Neuronal stem cell (in vitro differentiated cells): Measurements from ENCODE around the gene SLIT3.
A peak's percentile ranks its signal among the peaks of the same experiment; 100 is the strongest.

Source experiments
- DNase-seq: peaks from one replicate; pipeline ENCODE4 v3.0.0-alpha.2; 2013; ENCODE audit warnings: low spot score
- H2AFZ ChIP-seq: one replicate; pipeline ENCODE4 v1.6.1; 2013; ENCODE audit warnings: mild to moderate bottlenecking, low read length, inconsistent platforms
- H2AK5ac ChIP-seq: 2 replicates; pipeline ENCODE4 v1.6.1; 2013; ENCODE audit warnings: low read depth, mild to moderate bottlenecking, inconsistent platforms, low read length, moderate library complexity, mixed read lengths
- H2BK120ac ChIP-seq: 2 replicates; pipeline ENCODE4 v1.6.1; 2013; ENCODE audit warnings: low read depth, mild to moderate bottlenecking, inconsistent platforms, low read length, moderate library complexity, mixed read lengths
- H2BK12ac ChIP-seq: one replicate; pipeline ENCODE4 v1.6.1; 2013; ENCODE audit warnings: low read length, inconsistent platforms
- H2BK15ac ChIP-seq: 2 replicates; pipeline ENCODE4 v1.6.1; 2013; ENCODE audit warnings: mild to moderate bottlenecking, low read length, inconsistent platforms, mixed read lengths
- H2BK5ac ChIP-seq: one replicate; pipeline ENCODE4 v1.6.1; 2013; ENCODE audit warnings: inconsistent platforms, mild to moderate bottlenecking, low read length, moderate library complexity
- H3K14ac ChIP-seq: one replicate; pipeline ENCODE4 v1.6.1; 2013; ENCODE audit warnings: low read length, inconsistent platforms
- H3K18ac ChIP-seq: 2 replicates; pipeline ENCODE4 v1.6.1; 2013; ENCODE audit warnings: low read length, inconsistent platforms
- H3K23ac ChIP-seq: 2 replicates; pipeline ENCODE4 v1.6.1; 2013; ENCODE audit warnings: low read depth, mild to moderate bottlenecking, mixed read lengths, low read length, inconsistent platforms; ENCODE audit not compliant: poor library complexity
- H3K27ac ChIP-seq: replicated peaks from 3 replicates; pipeline ENCODE4 v1.5.1; 2013; ENCODE audit warnings: low read length, inconsistent platforms
- H3K27me3 ChIP-seq, 3 experiments: 2 replicates each; pipeline ENCODE4 v1.6.1; 2013; ENCODE audit warnings: low read length in 3 of 3, mild to moderate bottlenecking in 2 of 3, inconsistent platforms in 1 of 3, low read depth in 1 of 3, mixed read lengths in 1 of 3, moderate library complexity in 1 of 3; ENCODE audit not compliant: control insufficient read depth in 3 of 3, insufficient read depth in 3 of 3
- H3K36me3 ChIP-seq, 2 donors: replicated peaks in 1 of 2; 2 replicates each; pipeline ENCODE4 v1.6.1; 2013; ENCODE audit warnings: low read length in 2 of 2; ENCODE audit not compliant: control insufficient read depth in 2 of 2, insufficient read depth in 2 of 2
- H3K4ac ChIP-seq: 2 replicates; pipeline ENCODE4 v1.6.1; 2013; ENCODE audit warnings: inconsistent platforms, mild to moderate bottlenecking, low read length, moderate library complexity
- H3K4me1 ChIP-seq, 2 donors: 1 replicate in 1 of 2; 2 replicates in 1 of 2; pipeline ENCODE4 v1.6.1; 2013; ENCODE audit warnings: low read length in 2 of 2, low read depth in 1 of 2; ENCODE audit not compliant: control insufficient read depth in 2 of 2, insufficient read depth in 1 of 2
- H3K4me2 ChIP-seq: one replicate; pipeline ENCODE4 v1.6.1; 2013; ENCODE audit warnings: mild to moderate bottlenecking, low read length, inconsistent platforms; ENCODE audit not compliant: insufficient read depth, poor library complexity, severe bottlenecking
- H3K4me3 ChIP-seq, 2 donors: 2 replicates each; pipeline ENCODE4 v1.5.1; 2013; ENCODE audit warnings: low read length in 2 of 2, mild to moderate bottlenecking in 2 of 2, inconsistent platforms in 1 of 2, moderate library complexity in 1 of 2
- H3K79me1 ChIP-seq: one replicate; pipeline ENCODE4 v1.6.1; 2013; ENCODE audit warnings: low read depth, mild to moderate bottlenecking, inconsistent platforms, low read length, moderate library complexity
- H3K9ac ChIP-seq: one replicate; pipeline ENCODE4 v1.6.1; 2013; ENCODE audit warnings: mild to moderate bottlenecking, low read depth, low read length, inconsistent platforms; ENCODE audit not compliant: poor library complexity
- H3K9me3 ChIP-seq, 2 donors: replicated peaks in 1 of 2; 2 replicates each; pipeline versions ENCODE3 to v1.6.1; 2013; ENCODE audit warnings: low read length in 2 of 2, mild to moderate bottlenecking in 2 of 2, inconsistent platforms in 1 of 2, low read depth in 1 of 2, mixed read lengths in 1 of 2, moderate library complexity in 1 of 2; ENCODE audit not compliant: control insufficient read depth in 2 of 2, insufficient read depth in 1 of 2
- H4K8ac ChIP-seq: one replicate; pipeline ENCODE4 v1.6.1; 2013; ENCODE audit warnings: low read depth, mild to moderate bottlenecking, inconsistent platforms, low read length, moderate library complexity
- H4K91ac ChIP-seq: one replicate; pipeline ENCODE4 v1.6.1; 2013; ENCODE audit warnings: low read length, low read depth, mild to moderate bottlenecking, inconsistent platforms; ENCODE audit not compliant: poor library complexity
- WGBS, 2 donors: extraction: QIAGEN DNeasy Blood & Tissue Kit; methylation state at CpG; one replicate each; pipeline ENCODE4 v1.1.7; 2013; ENCODE audit warnings: missing lambda C conversion rate in 2 of 2, mixed read lengths in 1 of 2; ENCODE audit not compliant: insufficient read length in 2 of 2, insufficient replicate concordance in 1 of 2; ENCODE audit errors: extremely low coverage in 2 of 2; 5-methylcytosine and 5-hydroxymethylcytosine counted together

The SLIT3 gene

DNA sequence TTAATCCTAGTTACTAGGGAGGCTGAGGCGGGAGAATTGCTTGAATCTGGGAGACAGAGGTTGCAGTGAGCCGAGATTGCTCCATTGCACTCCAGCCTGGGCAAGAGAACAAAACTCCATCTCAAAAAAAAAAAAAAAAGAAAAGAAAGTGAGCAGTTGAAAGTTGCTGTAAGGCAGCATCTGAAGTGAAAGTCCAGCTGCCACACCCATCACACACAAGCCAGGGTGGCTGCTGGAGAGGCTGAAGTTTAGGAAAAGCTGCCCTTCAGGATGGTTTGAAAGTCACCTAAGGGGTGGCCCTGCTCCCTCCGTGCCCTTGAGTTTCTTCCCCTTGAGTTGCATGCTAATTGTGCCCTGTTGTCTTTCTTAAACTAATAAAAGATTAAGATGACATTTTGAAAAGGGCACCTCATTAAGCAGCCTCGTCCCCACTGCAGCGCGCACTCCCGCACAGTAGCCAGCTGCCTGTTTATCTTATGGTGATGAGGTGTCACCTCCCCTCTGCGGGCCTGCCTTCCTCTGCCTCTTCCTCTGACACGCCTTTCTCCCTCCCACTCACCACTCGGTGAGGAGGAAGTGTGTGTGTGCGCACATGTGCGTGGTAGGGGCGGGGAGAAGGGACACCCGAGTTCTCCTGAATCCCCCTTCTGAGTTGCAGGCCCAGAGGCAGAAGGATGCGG is 617.6 kb downstream of the SLIT3 start:
- Histone ChIP-seq H3K9me3 (no peaks in the 10 kb centered on the region), H3K79me1 (no peaks in the 10 kb centered on the region), H4K91ac (no peak overlapping the region), H3K4me1 (no peaks in the 10 kb centered on the region), H3K23ac (peak overlapping the region; percentile 37), H2AFZ (no peak overlapping the region), H2BK12ac (no peak overlapping the region), H3K9ac (peak overlapping the region; percentile 54), H3K4me3 (no peak overlapping the region), H2BK120ac (no peak overlapping the region), H3K4ac (no peak overlapping the region), H3K27ac (no peak overlapping the region), H3K36me3 (no peaks in the 10 kb centered on the region), H2BK15ac (no peak overlapping the region), H3K27me3 (no peaks in the 10 kb centered on the region), H3K4me2 (no peak overlapping the region), H3K18ac (peak overlapping the region; percentile 65), H4K8ac (no peak overlapping the region), H2BK5ac (no peak overlapping the region), H3K14ac (no peak overlapping the region), H2AK5ac (no peak overlapping the region)
- DNase-seq = no peak
- no CpG with 5 or more reads among the region's 15 CpGs for WGBS, 2 donors

DNA sequence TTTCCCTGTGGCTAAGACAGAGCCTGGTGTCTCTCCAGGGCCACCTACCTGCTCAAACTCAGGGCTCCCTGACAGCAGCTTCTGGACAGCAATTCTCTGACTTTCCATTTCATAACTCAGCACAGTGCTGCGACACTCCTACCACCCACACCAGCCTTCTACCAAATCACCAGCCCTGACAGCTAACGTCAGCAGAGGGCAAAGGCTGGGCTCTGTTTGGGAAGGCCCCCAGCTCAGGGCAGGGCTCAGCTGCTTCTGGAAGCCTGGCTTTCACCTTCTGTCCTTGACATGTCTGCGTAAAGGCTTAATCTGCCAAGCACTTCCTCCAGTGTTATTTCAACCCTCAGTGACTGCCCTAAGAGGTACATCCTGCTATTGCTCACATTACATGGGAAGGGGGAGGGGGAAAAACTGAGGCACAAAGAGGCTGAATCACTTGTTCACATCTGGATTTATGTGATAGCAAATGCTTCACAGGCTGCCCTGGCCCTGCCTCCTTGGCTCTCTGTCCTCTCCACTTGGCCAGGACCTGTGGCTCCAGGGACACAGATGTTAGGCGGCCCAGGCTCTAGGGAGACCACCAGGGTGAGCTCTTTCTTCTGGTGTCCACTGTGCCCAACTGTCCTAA is 619.3 kb downstream of the SLIT3 start:
- H4K8ac ChIP-seq = no peak overlapping the region
- no peak overlapping the region for H3K4me3 ChIP-seq
- H3K4ac ChIP-seq = no peak overlapping the region
- no peak overlapping the region for H3K27ac ChIP-seq
- no peak overlapping the region for H3K23ac ChIP-seq
- H3K18ac ChIP-seq = no peak overlapping the region
- no peak for DNase-seq
- no peak overlapping the region for H2BK5ac ChIP-seq
- no peak overlapping the region for H3K14ac ChIP-seq
- H3K9ac ChIP-seq = no peak overlapping the region
- H3K79me1 ChIP-seq = no peaks in the 10 kb centered on the region
- H2BK15ac ChIP-seq = no peak overlapping the region
- no peaks in the 10 kb centered on the region for H3K4me1 ChIP-seq
- no CpG with 5 or more reads among the region's 4 CpGs for WGBS, 2 donors
- no peak overlapping the region for H2AFZ ChIP-seq
- H2BK12ac ChIP-seq = no peak overlapping the region
- H3K36me3 ChIP-seq = no peaks in the 10 kb centered on the region
- H3K9me3 ChIP-seq = no peaks in the 10 kb centered on the region
- no peak overlapping the region for H2BK120ac ChIP-seq
- H3K4me2 ChIP-seq = no peak overlapping the region
- no peaks in the 10 kb centered on the region for H3K27me3 ChIP-seq
- H2AK5ac ChIP-seq = no peak overlapping the region
- H4K91ac ChIP-seq = no peak overlapping the region

GRCh38 chr5:168680395-168680794 is 620.5 kb downstream of the SLIT3 start:
- Histone ChIP-seq H3K9ac (no peak overlapping the region), H3K36me3 (no peaks in the 10 kb centered on the region), H3K18ac (no peak overlapping the region), H3K9me3 (no peaks in the 10 kb centered on the region), H2BK5ac (no peak overlapping the region), H3K27me3 (no peaks in the 10 kb centered on the region), H2BK12ac (no peak overlapping the region), H3K4me2 (no peak overlapping the region), H2AFZ (no peak overlapping the region), H3K4me1 (no peaks in the 10 kb centered on the region), H3K79me1 (no peaks in the 10 kb centered on the region), H2BK120ac (no peak overlapping the region), H3K4ac (no peak overlapping the region), H3K4me3 (no peak overlapping the region), H2BK15ac (no peak overlapping the region), H3K23ac (no peak overlapping the region), H3K14ac (no peak overlapping the region), H2AK5ac (no peak overlapping the region), H4K8ac (no peak overlapping the region), H4K91ac (no peak overlapping the region), H3K27ac (no peak overlapping the region)
- no peak for DNase-seq
- WGBS, 2 donors = no CpG with 5 or more reads among the region's 2 CpGs

- H3K4ac ChIP-seq = no peak overlapping the region
- H3K23ac ChIP-seq = no peak overlapping the region
- H3K18ac ChIP-seq = no peak overlapping the region
- H3K9me3 ChIP-seq = no peaks in the 10 kb centered on the region
- no peaks in the 10 kb centered on the region for H3K36me3 ChIP-seq
- H4K8ac ChIP-seq = no peak overlapping the region
- peak overlapping the region; percentile 75 for H2AFZ ChIP-seq
- no peak overlapping the region for H2BK15ac ChIP-seq
- no peak overlapping the region for H3K4me3 ChIP-seq
- no CpG with 5 or more reads among the region's 9 CpGs for WGBS, 2 donors
- no peak overlapping the region for H2AK5ac ChIP-seq
- no peaks in the 10 kb centered on the region for H3K79me1 ChIP-seq
- H2BK5ac ChIP-seq = no peak overlapping the region
- no peak overlapping the region for H3K9ac ChIP-seq
- no peak overlapping the region for H3K27ac ChIP-seq
- peak; percentile 89 for DNase-seq
- no peak overlapping the region for H3K4me2 ChIP-seq
- H2BK120ac ChIP-seq = no peak overlapping the region
- H3K14ac ChIP-seq = no peak overlapping the region
- H3K4me1 ChIP-seq = peaks cover 0 to 3% of the 10 kb centered on the region in 2 donors
- H2BK12ac ChIP-seq = no peak overlapping the region
- H3K27me3 ChIP-seq = no peaks in the 10 kb centered on the region
- H4K91ac ChIP-seq = no peak overlapping the region
Observed at GRCh38 chr5:168679515-168679920, 621.4 kb downstream of the SLIT3 start.
